ENCODE data around the gene MDGA2.

DNA sequence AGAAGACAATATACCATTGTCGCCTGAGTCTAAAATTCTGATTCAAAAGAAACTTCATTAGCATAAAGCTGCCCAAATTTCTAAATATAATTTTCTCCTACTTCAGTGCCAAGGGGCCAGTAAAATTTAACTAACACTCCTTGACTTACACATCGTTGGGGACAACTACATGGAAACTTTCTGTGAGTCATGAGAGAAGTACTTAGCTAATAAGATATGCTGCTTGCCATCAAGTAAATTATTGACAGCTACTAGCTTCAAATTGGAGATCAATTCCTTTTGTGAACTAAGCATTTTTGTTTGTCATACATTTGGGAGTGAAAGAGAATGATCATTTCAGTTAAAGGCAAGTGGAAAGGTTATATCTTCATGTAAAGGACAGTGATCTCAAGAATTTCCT, 373.3 kb downstream of the MDGA2 start:
- TF ChIP-seq, protein P1, sequence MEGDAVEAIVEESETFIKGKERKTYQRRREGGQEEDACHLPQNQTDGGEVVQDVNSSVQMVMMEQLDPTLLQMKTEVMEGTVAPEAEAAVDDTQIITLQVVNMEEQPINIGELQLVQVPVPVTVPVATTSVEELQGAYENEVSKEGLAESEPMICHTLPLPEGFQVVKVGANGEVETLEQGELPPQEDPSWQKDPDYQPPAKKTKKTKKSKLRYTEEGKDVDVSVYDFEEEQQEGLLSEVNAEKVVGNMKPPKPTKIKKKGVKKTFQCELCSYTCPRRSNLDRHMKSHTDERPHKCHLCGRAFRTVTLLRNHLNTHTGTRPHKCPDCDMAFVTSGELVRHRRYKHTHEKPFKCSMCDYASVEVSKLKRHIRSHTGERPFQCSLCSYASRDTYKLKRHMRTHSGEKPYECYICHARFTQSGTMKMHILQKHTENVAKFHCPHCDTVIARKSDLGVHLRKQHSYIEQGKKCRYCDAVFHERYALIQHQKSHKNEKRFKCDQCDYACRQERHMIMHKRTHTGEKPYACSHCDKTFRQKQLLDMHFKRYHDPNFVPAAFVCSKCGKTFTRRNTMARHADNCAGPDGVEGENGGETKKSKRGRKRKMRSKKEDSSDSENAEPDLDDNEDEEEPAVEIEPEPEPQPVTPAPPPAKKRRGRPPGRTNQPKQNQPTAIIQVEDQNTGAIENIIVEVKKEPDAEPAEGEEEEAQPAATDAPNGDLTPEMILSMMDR (conservative IDR thresholded peaks at IDR 0.05), result no peak
- no peak for TF ChIP-seq EZH2 (IDR thresholded peaks at IDR 0.05; ENCODE audit: low read depth)
